Activated naive CD4-positive, alpha-beta T cell treated with anti-CD3 and anti-CD28 coated beads, Interleukin-2, amount 50 U/mL, for 24 hours (primary cell): ENCODE results near the gene XBP1.
"Not testable (repeated sequence)": the region's sequence is repeated elsewhere in the genome, so short reads cannot be mapped to it uniquely, and the experiment has no call there.

Source experiments
- H3K27ac Mint-ChIP-seq: one replicate; pipeline ENCODE4 v1.8.0; 2021; ENCODE audit warnings: mild to moderate bottlenecking, mixed read lengths
- H3K27me3 Mint-ChIP-seq: one replicate; pipeline ENCODE4 v1.8.0; 2021; ENCODE audit warnings: mixed read lengths
- H3K36me3 Mint-ChIP-seq: one replicate; pipeline ENCODE4 v1.8.0; 2021; ENCODE audit warnings: mixed read lengths
- H3K4me1 Mint-ChIP-seq: one replicate; pipeline ENCODE4 v1.8.0; 2021; ENCODE audit warnings: mixed read lengths
- H3K4me3 Mint-ChIP-seq: one replicate; pipeline ENCODE4 v1.8.0; 2021; ENCODE audit warnings: mild to moderate bottlenecking, mixed read lengths
- H3K9me3 Mint-ChIP-seq: one replicate; pipeline ENCODE4 v1.8.0; 2021; ENCODE audit warnings: mixed read lengths

Gene XBP1

GRCh38 chr22:28780296-28780695 lies 20.1 kb downstream of the XBP1 start:
- Mint-ChIP-seq H3K36me3 (peaks cover 7% of the 10 kb centered on the region), H3K27me3 (no peaks in the 10 kb centered on the region), H3K4me1 (peaks cover 36% of the 10 kb centered on the region), H3K9me3 (no peaks in the 10 kb centered on the region), H3K27ac (no peak overlapping the region), H3K4me3 (no peak overlapping the region)

- peak overlapping the region; percentile 11 for H3K27ac Mint-ChIP-seq
- peaks cover 40% of the 10 kb centered on the region for H3K4me1 Mint-ChIP-seq
- H3K9me3 Mint-ChIP-seq, result no peaks in the 10 kb centered on the region
- H3K4me3 Mint-ChIP-seq, result no peak overlapping the region
- H3K27me3 Mint-ChIP-seq, result no peaks in the 10 kb centered on the region
- H3K36me3 Mint-ChIP-seq, result peaks cover 8% of the 10 kb centered on the region
Measured at GRCh38 chr22:28779833-28780232, 20.5 kb downstream of the XBP1 start.

GRCh38 chr22:28774378-28774777 lies 26.0 kb downstream of the XBP1 start:
- Mint-ChIP-seq H3K4me1 (peaks cover 37% of the 10 kb centered on the region), H3K4me3 (peak overlapping the region; percentile 94), H3K9me3 (no peaks in the 10 kb centered on the region), H3K27ac (no peak overlapping the region), H3K36me3 (peaks cover 9% of the 10 kb centered on the region), H3K27me3 (no peaks in the 10 kb centered on the region)

GRCh38 chr22:28773461-28773867 lies 26.9 kb downstream of the XBP1 start:
- peak overlapping the region; percentile 94 for H3K4me3 Mint-ChIP-seq
- no peaks in the 10 kb centered on the region for H3K9me3 Mint-ChIP-seq
- peak overlapping the region; percentile 97 for H3K27ac Mint-ChIP-seq
- H3K36me3 Mint-ChIP-seq, result peaks cover 9% of the 10 kb centered on the region
- peaks cover 34% of the 10 kb centered on the region for H3K4me1 Mint-ChIP-seq
- H3K27me3 Mint-ChIP-seq, result no peaks in the 10 kb centered on the region

GRCh38 chr22:28772633-28773460 lies 27.5 kb downstream of the XBP1 start, which contains the start of gene CCDC117:
Gene CCDC117 (plus strand): TSS chr22:28772695. CDS start chr22:28772850, 155 bp downstream.
- Mint-ChIP-seq H3K4me3 (peak within 1 kb of the TSS; percentile 94), H3K27me3 (no peaks in the 10 kb centered on the region), H3K27ac (peak within 1 kb of the TSS; percentile 97), H3K4me1 (peaks cover 34% of the 10 kb centered on the region), H3K9me3 (no peaks in the 10 kb centered on the region), H3K36me3 (peaks cover 9% of the 10 kb centered on the region)

- H3K36me3 Mint-ChIP-seq, result peaks cover 9% of the 10 kb centered on the region
- no peak overlapping the region for H3K4me3 Mint-ChIP-seq
- peaks cover 31% of the 10 kb centered on the region for H3K4me1 Mint-ChIP-seq
- no peaks in the 10 kb centered on the region for H3K27me3 Mint-ChIP-seq
- H3K9me3 Mint-ChIP-seq, result no peaks in the 10 kb centered on the region
- no peak overlapping the region for H3K27ac Mint-ChIP-seq
Measured at GRCh38 chr22:28771195-28771791, 29.1 kb downstream of the XBP1 start.

- Mint-ChIP-seq H3K4me1 (peaks cover 14% of the 10 kb centered on the region), H3K9me3 (no peaks in the 10 kb centered on the region), H3K27me3 (no peaks in the 10 kb centered on the region), H3K4me3 (no peak overlapping the region), H3K36me3 (peaks cover 4% of the 10 kb centered on the region), H3K27ac (no peak overlapping the region)
Measured at GRCh38 chr22:28769394-28770085, 30.8 kb downstream of the XBP1 start.

GRCh38 chr22:28768701-28769393 lies 31.5 kb downstream of the XBP1 start:
- no peak overlapping the region for H3K27ac Mint-ChIP-seq
- H3K27me3 Mint-ChIP-seq, result no peaks in the 10 kb centered on the region
- H3K36me3 Mint-ChIP-seq, result peaks cover 3% of the 10 kb centered on the region
- no peak overlapping the region for H3K4me3 Mint-ChIP-seq
- H3K9me3 Mint-ChIP-seq, result no peaks in the 10 kb centered on the region
- H3K4me1 Mint-ChIP-seq, result peaks cover 10% of the 10 kb centered on the region

- no peaks in the 10 kb centered on the region for H3K4me1 Mint-ChIP-seq
- H3K27ac Mint-ChIP-seq, result no peak overlapping the region
- H3K36me3 Mint-ChIP-seq, result no peaks in the 10 kb centered on the region
- H3K9me3 Mint-ChIP-seq, result no peaks in the 10 kb centered on the region
- H3K4me3 Mint-ChIP-seq, result no peak overlapping the region
- no peaks in the 10 kb centered on the region for H3K27me3 Mint-ChIP-seq
Measured at GRCh38 chr22:28766628-28767027, 33.7 kb downstream of the XBP1 start.

GRCh38 chr22:28762000-28762399 lies 38.4 kb downstream of the XBP1 start:
- not testable (repeated sequence) for H3K27me3 Mint-ChIP-seq, H3K4me3 Mint-ChIP-seq, H3K27ac Mint-ChIP-seq, H3K36me3 Mint-ChIP-seq, H3K9me3 Mint-ChIP-seq, H3K4me1 Mint-ChIP-seq

- no peaks in the 10 kb centered on the region for H3K4me1 Mint-ChIP-seq
- no peak overlapping the region for H3K27ac Mint-ChIP-seq
- no peaks in the 10 kb centered on the region for H3K27me3 Mint-ChIP-seq
- no peak overlapping the region for H3K4me3 Mint-ChIP-seq
- H3K36me3 Mint-ChIP-seq, result peaks cover 2% of the 10 kb centered on the region
- no peaks in the 10 kb centered on the region for H3K9me3 Mint-ChIP-seq
Measured at GRCh38 chr22:28761449-28761755, 39.0 kb downstream of the XBP1 start.

- H3K36me3 Mint-ChIP-seq, result peaks cover 2% of the 10 kb centered on the region
- H3K27me3 Mint-ChIP-seq, result no peaks in the 10 kb centered on the region
- no peak overlapping the region for H3K4me3 Mint-ChIP-seq
- no peak overlapping the region for H3K27ac Mint-ChIP-seq
- no peaks in the 10 kb centered on the region for H3K9me3 Mint-ChIP-seq
- no peaks in the 10 kb centered on the region for H3K4me1 Mint-ChIP-seq
Measured at GRCh38 chr22:28759861-28760560, 40.4 kb downstream of the XBP1 start.

- H3K27ac Mint-ChIP-seq, H3K4me3 Mint-ChIP-seq, H3K4me1 Mint-ChIP-seq, H3K27me3 Mint-ChIP-seq, H3K9me3 Mint-ChIP-seq, H3K36me3 Mint-ChIP-seq: not testable (repeated sequence)
Measured at GRCh38 chr22:28754512-28754911, 45.9 kb downstream of the XBP1 start.

- H3K9me3 Mint-ChIP-seq, result no peaks in the 10 kb centered on the region
- peaks cover 7% of the 10 kb centered on the region for H3K36me3 Mint-ChIP-seq
- H3K27ac Mint-ChIP-seq, result no peak overlapping the region
Measured at GRCh38 chr22:28750471-28750881, 49.9 kb downstream of the XBP1 start.

More at GRCh38 chr22:28750471-28750881, 49.9 kb downstream of the XBP1 start:
- Mint-ChIP-seq H3K4me1 (peaks cover 7% of the 10 kb centered on the region), H3K27me3 (no peaks in the 10 kb centered on the region), H3K4me3 (no peak overlapping the region)
